Peyer's patch (tissue), 4 donors: ENCODE data around the gene FAM53A.

ENCODE experiments used
- CTCF ChIP-seq, 6 experiments: fragments of 450-650 bp in 4 of 6; fragments of 200-600 bp in 2 of 6; sonication (generic) in 1 of 6; IDR thresholded peaks; one replicate each; pipeline ENCODE4 v1.5.1; 2017 to 2019; ENCODE audit warnings: antibody characterized with exemption in 6 of 6, mild to moderate bottlenecking in 3 of 6, moderate library complexity in 1 of 6
- POLR2A ChIP-seq, 2 donors: fragments of 450-650 bp; IDR thresholded peaks; one replicate each; pipeline ENCODE4 v1.5.1; 2017; ENCODE audit warnings: antibody characterized with exemption in 2 of 2, mild to moderate bottlenecking in 2 of 2, moderate library complexity in 2 of 2

GRCh38 chr4:1711571-1712215 lies 27.6 kb upstream of the FAM53A start:
- no peak for TF ChIP-seq CTCF (IDR thresholded peaks at IDR 0.05)
- TF ChIP-seq POLR2A (IDR thresholded peaks at IDR 0.05), result no peak
